ENCODE data around the gene BAX.
"Not testable (repeated sequence)": the region's sequence is repeated elsewhere in the genome, so short reads cannot be mapped to it uniquely, and the experiment has no call there.

The BAX gene

GRCh38 chr19:48954595-48955307 lies at the start of gene BAX:
TSS of gene BAX (plus strand) at chr19:48954875. CDS start at chr19:48954929, 54 bp downstream.
- no peak for FAIRE-seq

GRCh38 chr19:48905664-48906063 lies 49.0 kb upstream of the BAX start:
- no peak for FAIRE-seq

- no peak for FAIRE-seq
These were observed 48.4 kb upstream of the BAX start for GRCh38 chr19:48906324-48906723.

GRCh38 chr19:48907671-48908070 lies 47.0 kb upstream of the BAX start:
- FAIRE-seq, result no peak

- not testable (repeated sequence) for FAIRE-seq
These were observed 45.1 kb upstream of the BAX start for GRCh38 chr19:48909424-48910077.

GRCh38 chr19:48910803-48911202 lies 43.9 kb upstream of the BAX start:
- FAIRE-seq, result no peak

GRCh38 chr19:48913114-48913889 lies 41.4 kb upstream of the BAX start:
- no peak for FAIRE-seq

- FAIRE-seq, result no peak
These were observed 40.5 kb upstream of the BAX start for GRCh38 chr19:48914181-48914580.

GRCh38 chr19:48915757-48916156 lies 38.9 kb upstream of the BAX start:
- FAIRE-seq, result no peak

- FAIRE-seq, result no peak
These were observed 36.6 kb upstream of the BAX start for GRCh38 chr19:48918071-48918470.

GRCh38 chr19:48918801-48919247 lies 35.9 kb upstream of the BAX start:
- no peak for FAIRE-seq

- FAIRE-seq, result not testable (repeated sequence)
These were observed 35.4 kb upstream of the BAX start for GRCh38 chr19:48919271-48919670.

- FAIRE-seq, result no peak
These were observed 33.7 kb upstream of the BAX start for GRCh38 chr19:48920949-48921348.

GRCh38 chr19:48921721-48922500 lies 32.8 kb upstream of the BAX start:
- no peak for FAIRE-seq

GRCh38 chr19:48922548-48923490 lies 31.9 kb upstream of the BAX start:
- no peak for FAIRE-seq

- FAIRE-seq, result no peak
These were observed 29.3 kb upstream of the BAX start for GRCh38 chr19:48925240-48925843.

GRCh38 chr19:48925890-48926289 lies 28.8 kb upstream of the BAX start:
- not testable (repeated sequence) for FAIRE-seq

GRCh38 chr19:48926909-48927308 lies 27.8 kb upstream of the BAX start:
- no peak for FAIRE-seq

GRCh38 chr19:48927692-48928091 lies 27.0 kb upstream of the BAX start:
- FAIRE-seq, result not testable (repeated sequence)

- FAIRE-seq, result no peak
These were observed 26.3 kb upstream of the BAX start for GRCh38 chr19:48928164-48929025.
